Activated CD4-positive, alpha-beta T cell treated with anti-CD3 and anti-CD28 coated beads, Interleukin-2, amount 10 ng/mL, durations not matched to agents 7 days and 5 days (primary cell): ENCODE results near the gene OBI1. TPM values are rescaled to one million over a fixed set of nuclear protein-coding genes. Genes with fewer than 3 reads are reported as not detected.
A peak's percentile ranks its signal among the peaks of the same experiment; 100 is the strongest.

ENCODE experiments used
- CTCF ChIA-PET: fragments of 350-600 bp; sonication (Branson Sonifier 250); formaldehyde crosslinking; loops from one replicate; lab custom pipeline; 2021; ENCODE audit warnings: antibody characterized with exemption; lab: Charles Lee
- POLR2A ChIA-PET: fragments of 350-600 bp; sonication (Branson Sonifier 250); formaldehyde crosslinking; loops from one replicate; lab custom pipeline; 2021; ENCODE audit warnings: antibody characterized with exemption; lab: Charles Lee
- DNase-seq: peaks from one replicate; pipeline ENCODE4 v3.0.0-alpha.2; 2020
- H3K27ac Mint-ChIP-seq: one replicate; pipeline ENCODE4 v1.8.0; 2021; ENCODE audit warnings: mild to moderate bottlenecking, moderate library complexity, mixed read lengths
- H3K27me3 Mint-ChIP-seq: one replicate; pipeline ENCODE4 v1.8.0; 2021; ENCODE audit warnings: mixed read lengths
- H3K36me3 Mint-ChIP-seq: one replicate; pipeline ENCODE4 v1.8.0; 2021; ENCODE audit warnings: low read depth, mixed read lengths
- H3K4me1 Mint-ChIP-seq: one replicate; pipeline ENCODE4 v1.8.0; 2021; ENCODE audit warnings: mixed read lengths
- H3K4me3 Mint-ChIP-seq: one replicate; pipeline ENCODE4 v1.8.0; 2021; ENCODE audit warnings: mild to moderate bottlenecking, moderate library complexity, mixed read lengths
- H3K9me3 Mint-ChIP-seq: one replicate; pipeline ENCODE4 v1.8.0; 2021; ENCODE audit warnings: mixed read lengths
- total RNA-seq, 2 experiments: library from RNA; stranded (reverse); gene quantifications; one replicate each; pipeline ENCODE4 v1.2.3, GENCODE V29; 2021

Gene OBI1
- total RNA-seq, 2 experiments from 2014 or later = 19.9 to 22.2 TPM

DNA sequence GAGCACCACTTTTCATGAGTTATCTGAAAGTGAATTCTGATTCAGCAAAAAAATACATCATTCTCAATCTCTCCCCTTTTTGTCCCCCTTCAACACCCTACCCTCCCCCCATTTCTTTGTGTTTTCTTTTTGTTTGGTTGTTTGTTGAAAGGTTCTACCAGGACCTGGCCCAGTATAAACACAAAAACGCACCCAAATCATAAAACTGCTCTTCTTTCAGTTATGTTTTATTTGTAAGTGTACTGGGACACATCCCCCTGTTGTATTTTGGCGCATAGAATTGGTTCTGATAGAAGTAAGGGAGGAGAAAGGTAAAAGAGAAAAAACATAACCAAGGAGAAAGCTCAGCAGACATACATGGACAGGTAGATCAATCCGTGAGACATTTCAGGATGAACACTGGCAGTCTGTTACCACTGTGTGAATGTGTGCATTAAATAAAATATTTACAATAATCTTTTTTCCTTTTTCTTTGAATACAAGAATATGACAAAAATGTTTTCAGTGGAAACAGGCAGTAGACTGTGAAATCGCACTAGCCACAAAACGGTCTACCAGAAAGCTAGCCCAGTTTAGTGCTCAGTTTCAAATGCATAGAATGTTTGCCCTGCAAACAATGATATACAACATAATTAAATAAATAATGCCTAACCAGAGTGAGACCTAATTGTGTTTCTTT, 59.9 kb downstream of the OBI1 start:
- Mint-ChIP-seq H3K4me1 (peaks cover 30% of the 10 kb centered on the region), H3K9me3 (peaks cover 5% of the 10 kb centered on the region), H3K36me3 (peaks cover 2% of the 10 kb centered on the region), H3K27me3 (peaks cover 82% of the 10 kb centered on the region), H3K27ac (no peak overlapping the region), H3K4me3 (no peak overlapping the region)
- CTCF ChIA-PET = no interaction called here
- no peak for DNase-seq
- POLR2A ChIA-PET = no interaction called here

DNA sequence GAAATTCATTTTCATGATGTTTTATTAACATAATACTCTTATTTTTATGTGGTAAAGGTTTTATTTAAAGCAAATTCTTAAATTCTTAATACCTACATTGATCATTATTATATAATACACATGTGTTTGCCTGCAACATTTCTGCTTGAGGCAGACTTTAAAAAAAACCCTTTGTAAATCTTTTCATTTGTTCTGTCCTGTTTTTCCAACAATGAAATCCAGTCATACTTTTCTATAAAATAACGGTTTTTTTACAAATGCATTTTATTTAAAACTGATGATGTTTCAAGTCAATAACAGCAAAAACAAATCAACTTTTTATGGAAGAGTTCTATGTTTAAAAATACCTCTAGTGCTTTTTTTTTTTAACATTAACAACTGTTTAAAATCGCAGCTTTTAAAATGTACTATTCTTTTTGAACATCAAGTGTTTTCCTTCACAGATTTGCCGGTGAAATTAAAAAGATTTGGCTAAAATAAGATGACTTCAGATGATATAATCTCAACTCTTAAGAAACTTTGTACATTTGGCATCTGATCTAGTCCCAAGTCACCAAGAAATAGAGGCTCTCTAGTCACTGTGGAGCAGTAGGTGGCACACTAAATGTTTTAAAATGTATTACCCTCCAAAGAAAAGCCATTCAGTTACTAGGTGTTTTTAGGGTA, 60.7 kb downstream of the OBI1 start:
- Mint-ChIP-seq H3K27ac (no peak overlapping the region), H3K36me3 (peaks cover 2% of the 10 kb centered on the region), H3K4me1 (peaks cover 22% of the 10 kb centered on the region), H3K4me3 (no peak overlapping the region), H3K27me3 (peaks cover 82% of the 10 kb centered on the region), H3K9me3 (peaks cover 5% of the 10 kb centered on the region)
- DNase-seq = no peak
- ChIA-PET CTCF (no interaction called here), POLR2A (no interaction called here)

DNA sequence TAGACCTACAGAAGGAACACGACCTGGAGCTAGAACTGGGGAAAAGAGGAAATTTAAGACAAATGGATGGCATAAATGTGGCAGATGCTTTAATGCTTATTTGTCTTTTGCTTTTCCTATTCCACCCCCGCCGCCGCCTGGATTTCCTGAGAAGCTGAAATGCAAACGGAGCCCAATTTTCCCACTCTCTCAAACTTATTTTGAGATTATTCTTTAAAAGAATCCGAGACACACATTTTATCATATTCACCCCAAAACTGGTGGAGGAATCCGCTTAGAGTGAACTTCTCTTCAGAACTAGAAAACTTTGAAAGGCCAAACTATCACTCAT, 61.4 kb downstream of the OBI1 start:
- CTCF ChIA-PET = no interaction called here
- H3K27me3 Mint-ChIP-seq = peaks cover 85% of the 10 kb centered on the region
- no peak overlapping the region for H3K4me3 Mint-ChIP-seq
- H3K36me3 Mint-ChIP-seq = peaks cover 2% of the 10 kb centered on the region
- H3K4me1 Mint-ChIP-seq = peaks cover 20% of the 10 kb centered on the region
- POLR2A ChIA-PET = no interaction called here
- no peak for DNase-seq
- peak overlapping the region; percentile 62 for H3K27ac Mint-ChIP-seq
- H3K9me3 Mint-ChIP-seq = peaks cover 5% of the 10 kb centered on the region

DNA sequence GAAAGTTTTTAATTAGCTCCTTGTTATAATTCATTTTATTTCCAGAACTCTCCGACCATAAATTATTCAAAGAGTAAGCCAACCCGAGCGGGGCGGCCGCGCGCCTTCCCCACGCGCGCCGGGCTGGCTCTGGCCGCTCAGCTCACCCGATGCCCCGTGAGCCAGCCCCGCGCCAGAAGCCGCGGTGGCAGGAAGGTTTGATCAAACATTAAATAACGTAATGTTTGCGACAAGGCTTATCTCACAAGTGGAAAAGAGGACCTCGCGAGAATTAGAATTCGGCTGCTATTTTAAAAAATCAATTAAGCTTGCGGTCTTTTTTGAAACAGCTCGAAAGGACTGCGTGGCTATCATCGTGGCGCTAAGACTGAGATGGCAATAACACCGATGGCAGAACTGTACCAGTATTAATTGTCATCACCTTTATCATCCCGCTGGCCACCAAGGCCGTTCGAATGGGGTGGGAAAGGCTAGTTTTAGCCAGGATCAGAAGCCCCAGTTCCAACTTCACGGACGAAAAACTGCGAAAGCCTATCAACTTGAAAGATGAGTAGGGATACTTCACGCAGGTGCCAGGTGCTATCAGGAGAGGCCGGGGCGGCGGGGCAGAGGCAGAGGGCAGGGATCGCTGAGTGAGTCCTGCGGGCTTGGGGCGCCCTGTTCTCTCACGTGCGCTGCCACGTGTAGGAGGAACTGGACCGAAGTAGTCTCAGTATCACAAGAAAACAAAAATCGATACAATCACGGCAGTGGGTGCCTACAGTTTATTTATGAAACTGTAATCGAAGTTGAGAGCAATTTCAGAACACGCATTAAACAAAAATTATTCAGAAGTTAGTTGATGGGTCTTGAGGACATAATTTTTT, 62.0 kb downstream of the OBI1 start:
- Mint-ChIP-seq H3K36me3 (peaks cover 2% of the 10 kb centered on the region), H3K4me1 (peaks cover 16% of the 10 kb centered on the region), H3K9me3 (peaks cover 5% of the 10 kb centered on the region), H3K4me3 (no peak overlapping the region), H3K27ac (peak overlapping the region; percentile 62), H3K27me3 (peaks cover 85% of the 10 kb centered on the region)
- ChIA-PET CTCF (interaction anchor here (1.0 kb wide), 1 partner anchor 9 kb away, joined by 4 read pairs; no protein-coding TSS in a partner anchor), POLR2A (no interaction called here)
- DNase-seq = no peak

DNA sequence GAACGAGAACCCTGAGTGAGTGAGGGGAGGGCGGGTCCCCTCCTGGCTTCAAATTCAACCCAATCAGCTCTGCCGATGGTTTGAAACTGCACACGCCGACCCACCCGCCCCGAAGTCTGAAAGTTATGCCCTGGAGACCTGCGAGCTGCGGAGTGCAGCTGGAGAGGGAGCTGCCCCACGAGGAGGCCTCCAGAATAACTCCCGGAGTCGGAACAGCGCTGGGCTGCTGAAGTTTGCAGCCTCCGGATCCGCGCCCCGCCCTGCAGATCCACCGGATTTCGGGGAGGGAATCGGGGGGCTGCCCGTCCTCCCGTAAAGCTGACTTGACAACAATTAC, 62.6 kb downstream of the OBI1 start:
- no peak overlapping the region for H3K27ac Mint-ChIP-seq
- no peak for DNase-seq
- H3K9me3 Mint-ChIP-seq = peaks cover 5% of the 10 kb centered on the region
- H3K4me1 Mint-ChIP-seq = peaks cover 14% of the 10 kb centered on the region
- ChIA-PET POLR2A (no interaction called here), CTCF (interaction anchor here (1.0 kb wide), 1 partner anchor 10 kb away, joined by 4 read pairs; no protein-coding TSS in a partner anchor)
- H3K36me3 Mint-ChIP-seq = peaks cover 2% of the 10 kb centered on the region
- peaks cover 88% of the 10 kb centered on the region for H3K27me3 Mint-ChIP-seq
- H3K4me3 Mint-ChIP-seq = peak overlapping the region; percentile 19

DNA sequence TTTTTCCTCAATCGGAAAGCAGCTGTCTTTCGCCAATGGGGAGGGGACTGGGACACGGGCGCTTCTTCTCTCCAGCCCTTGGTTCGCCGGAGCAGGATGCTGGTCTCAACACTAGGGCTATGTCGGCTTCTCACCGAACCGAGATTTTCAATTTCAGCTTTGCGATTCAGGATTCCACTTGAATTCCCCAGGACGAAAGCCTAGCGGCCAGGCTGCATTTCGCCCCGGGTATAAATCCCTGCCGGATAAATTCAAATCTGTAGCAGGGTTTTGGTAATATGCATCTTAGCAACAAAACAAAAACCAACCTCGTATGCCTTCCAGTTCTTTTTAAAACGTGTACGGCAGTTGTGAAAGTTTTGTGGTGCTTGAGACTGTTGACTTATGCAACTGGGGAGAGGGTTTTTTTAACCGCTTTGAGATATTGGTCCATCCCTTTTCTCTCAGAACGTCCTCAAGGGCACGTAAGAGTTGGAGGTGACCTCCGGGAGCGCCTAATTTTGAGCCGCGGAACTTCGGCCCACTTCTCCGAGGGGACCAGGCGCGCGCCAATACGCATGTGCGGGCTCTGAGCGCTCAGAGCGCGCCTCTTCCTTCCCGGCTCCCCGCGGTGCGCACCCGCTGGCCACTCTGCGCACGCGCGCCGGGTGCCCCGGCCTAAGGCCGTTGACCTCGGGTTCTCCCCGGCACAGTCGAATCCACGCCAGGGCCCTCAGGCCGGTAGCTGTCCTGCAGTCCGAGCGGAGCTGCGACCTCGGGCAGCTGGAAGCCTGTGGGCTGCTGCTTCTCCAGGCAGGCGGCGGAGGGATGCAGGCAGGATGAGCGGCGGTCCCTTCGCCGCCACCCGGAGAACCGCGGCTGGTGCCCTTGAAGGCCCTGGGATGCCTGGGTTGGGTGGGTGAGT, 63.2 kb downstream of the OBI1 start:
- DNase-seq = no peak

DNA sequence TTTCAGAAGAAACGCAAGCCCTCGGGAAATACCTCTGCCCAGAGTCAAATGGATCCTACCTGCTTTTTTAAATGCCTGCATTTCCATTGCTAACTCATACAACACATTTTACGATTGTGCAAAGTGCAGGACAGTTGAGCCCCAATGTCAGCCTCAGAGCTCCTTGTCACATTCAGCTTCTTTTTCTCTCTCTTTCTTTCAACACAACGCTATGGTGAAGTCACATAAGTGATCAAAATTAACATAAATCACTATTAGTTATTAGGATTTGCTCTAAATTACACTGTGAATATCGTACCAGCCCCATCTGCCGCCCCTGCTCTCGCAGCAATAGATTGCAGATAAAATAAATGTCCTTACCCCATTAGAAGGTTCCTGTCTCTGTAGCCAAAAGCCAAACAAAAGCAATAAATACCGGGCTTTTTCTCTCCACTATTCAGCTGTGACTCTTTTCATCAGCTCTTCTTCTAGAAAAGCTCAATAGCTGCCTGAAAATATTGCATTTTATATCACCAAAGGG, 64.4 kb downstream of the OBI1 start:
- H3K27ac Mint-ChIP-seq = peak overlapping the region; percentile 41
- ChIA-PET CTCF (no interaction called here), POLR2A (no interaction called here)
- DNase-seq = no peak
- H3K36me3 Mint-ChIP-seq = peaks cover under 1% of the 10 kb centered on the region
- H3K27me3 Mint-ChIP-seq = peaks cover 83% of the 10 kb centered on the region
- peaks cover 2% of the 10 kb centered on the region for H3K4me1 Mint-ChIP-seq
- peak overlapping the region; percentile 26 for H3K4me3 Mint-ChIP-seq
- peaks cover 5% of the 10 kb centered on the region for H3K9me3 Mint-ChIP-seq

More for the DNA sequence above, 63.2 kb downstream of the OBI1 start:
- Mint-ChIP-seq H3K4me3 (peak overlapping the region; percentile 30), H3K9me3 (peaks cover 5% of the 10 kb centered on the region), H3K27me3 (peaks cover 85% of the 10 kb centered on the region), H3K4me1 (peaks cover 9% of the 10 kb centered on the region), H3K27ac (peak overlapping the region; percentile 72), H3K36me3 (peaks cover 2% of the 10 kb centered on the region)
- ChIA-PET CTCF (no interaction called here), POLR2A (no interaction called here)

DNA sequence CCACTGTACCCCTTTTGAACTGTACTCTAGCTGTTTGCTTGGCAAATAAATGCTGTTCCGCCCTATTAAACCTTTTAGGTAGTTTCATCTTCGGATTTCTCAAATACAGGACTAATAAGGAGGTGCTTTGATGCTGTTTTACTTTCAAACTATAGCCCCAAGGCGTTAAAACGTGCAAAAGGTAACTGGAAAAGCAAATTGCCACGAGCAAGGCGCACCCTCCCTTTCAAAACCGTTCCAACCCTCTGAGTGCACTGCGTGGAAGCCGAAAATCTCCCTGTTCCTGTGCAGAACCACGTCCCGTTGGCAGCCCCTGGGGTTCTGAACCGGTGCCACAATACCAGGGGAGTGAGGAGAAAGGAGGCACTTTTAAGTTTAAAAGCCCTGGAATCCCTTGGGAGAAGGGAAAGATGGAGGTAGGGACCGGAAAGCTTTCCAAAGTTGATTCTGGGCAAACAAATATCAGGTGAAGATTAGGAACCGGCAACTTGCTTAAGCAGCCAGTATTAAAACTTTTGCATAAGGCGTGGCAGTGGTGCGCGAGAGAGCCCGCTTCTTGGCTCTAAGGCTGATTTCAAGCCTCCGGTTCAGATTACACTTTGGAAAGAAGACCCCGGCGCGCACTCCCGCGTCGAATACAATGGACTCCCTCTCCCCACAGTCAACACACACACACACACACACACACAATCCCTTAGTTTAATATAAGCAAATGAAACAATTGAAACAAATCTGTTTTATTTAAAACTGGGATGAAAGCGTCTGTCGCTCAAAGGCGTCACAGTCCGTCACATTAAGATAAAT, 65.1 kb downstream of the OBI1 start:
- Mint-ChIP-seq H3K36me3 (no peaks in the 10 kb centered on the region), H3K27me3 (peaks cover 83% of the 10 kb centered on the region), H3K27ac (peak overlapping the region; percentile 41), H3K4me1 (peaks cover 2% of the 10 kb centered on the region), H3K4me3 (no peak overlapping the region), H3K9me3 (peaks cover 9% of the 10 kb centered on the region)
- ChIA-PET CTCF (no interaction called here), POLR2A (no interaction called here)
- DNase-seq = no peak

DNA sequence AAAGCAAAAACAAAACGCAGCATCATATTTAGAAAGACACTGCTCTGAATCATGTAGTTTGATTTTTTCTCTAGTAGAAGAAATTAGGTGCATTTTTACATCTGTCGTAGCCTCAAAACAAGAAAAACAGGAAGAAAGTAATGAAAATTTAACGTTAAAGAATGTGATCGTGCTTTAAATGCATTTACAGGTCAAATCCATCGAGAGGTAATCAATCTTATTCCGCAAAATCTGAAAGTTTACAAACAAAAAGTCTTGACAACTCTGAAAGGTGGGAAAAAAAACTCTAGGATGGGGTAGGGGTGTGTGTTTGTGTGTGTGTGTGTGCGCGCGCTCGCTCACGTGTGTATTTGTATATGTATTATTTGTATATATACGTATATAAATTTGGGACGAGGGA, 65.8 kb downstream of the OBI1 start:
- H3K27me3 Mint-ChIP-seq = peaks cover 83% of the 10 kb centered on the region
- H3K9me3 Mint-ChIP-seq = peaks cover 9% of the 10 kb centered on the region

DNA sequence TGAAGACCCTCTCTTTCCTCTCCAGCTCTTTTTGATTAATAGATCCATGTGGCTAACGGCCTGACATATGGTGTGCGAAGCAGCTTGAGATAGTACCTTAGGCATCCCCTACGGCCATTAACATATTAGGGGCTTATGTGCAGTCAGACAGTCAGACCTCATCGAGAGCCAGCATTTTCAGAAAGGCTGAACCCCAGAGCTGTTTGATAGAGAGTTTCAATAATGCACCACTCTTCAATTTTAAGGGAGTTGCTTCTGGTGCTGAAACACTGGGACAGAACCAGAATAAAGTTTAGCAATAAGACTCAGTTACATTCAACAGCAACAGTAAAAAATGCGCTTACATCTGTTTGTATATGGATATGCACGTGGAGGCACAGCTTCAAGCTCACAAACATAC, 66.4 kb downstream of the OBI1 start:
- Mint-ChIP-seq H3K27ac (no peak overlapping the region), H3K9me3 (peaks cover 9% of the 10 kb centered on the region), H3K4me1 (peaks cover 2% of the 10 kb centered on the region), H3K36me3 (no peaks in the 10 kb centered on the region), H3K4me3 (no peak overlapping the region), H3K27me3 (peaks cover 84% of the 10 kb centered on the region)
- DNase-seq = no peak
- ChIA-PET POLR2A (no interaction called here), CTCF (no interaction called here)

More for the DNA sequence above, 65.8 kb downstream of the OBI1 start:
- no peak overlapping the region for H3K27ac Mint-ChIP-seq
- no peak overlapping the region for H3K4me3 Mint-ChIP-seq
- H3K4me1 Mint-ChIP-seq = peaks cover 2% of the 10 kb centered on the region
- CTCF ChIA-PET = no interaction called here
- H3K36me3 Mint-ChIP-seq = no peaks in the 10 kb centered on the region
- DNase-seq = no peak
- POLR2A ChIA-PET = no interaction called here

DNA sequence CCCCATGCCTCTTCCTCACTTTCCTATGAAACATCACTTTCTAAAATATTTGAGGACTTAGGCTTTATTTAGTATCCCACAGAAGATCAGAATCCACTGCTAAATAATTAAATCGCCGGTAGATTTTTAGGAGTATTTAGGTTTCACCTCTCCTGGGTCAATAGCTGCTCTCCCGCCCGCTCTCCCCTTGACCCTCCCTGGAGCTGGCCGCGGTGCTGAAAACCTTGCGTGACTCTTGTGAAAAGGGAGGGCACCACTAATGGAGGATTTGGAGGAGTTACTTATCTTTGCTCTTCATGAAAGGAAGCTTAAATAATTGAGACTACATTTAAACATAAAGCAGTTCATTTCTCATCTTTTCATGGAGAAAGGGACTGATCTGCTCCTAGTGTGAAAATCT, 69.7 kb downstream of the OBI1 start:
- Mint-ChIP-seq H3K9me3 (peaks cover 5% of the 10 kb centered on the region), H3K4me3 (no peak overlapping the region), H3K4me1 (peaks cover 3% of the 10 kb centered on the region), H3K36me3 (no peaks in the 10 kb centered on the region), H3K27ac (no peak overlapping the region), H3K27me3 (peaks cover 76% of the 10 kb centered on the region)
- no peak for DNase-seq
- POLR2A ChIA-PET = no interaction called here
- CTCF ChIA-PET = no interaction called here

DNA sequence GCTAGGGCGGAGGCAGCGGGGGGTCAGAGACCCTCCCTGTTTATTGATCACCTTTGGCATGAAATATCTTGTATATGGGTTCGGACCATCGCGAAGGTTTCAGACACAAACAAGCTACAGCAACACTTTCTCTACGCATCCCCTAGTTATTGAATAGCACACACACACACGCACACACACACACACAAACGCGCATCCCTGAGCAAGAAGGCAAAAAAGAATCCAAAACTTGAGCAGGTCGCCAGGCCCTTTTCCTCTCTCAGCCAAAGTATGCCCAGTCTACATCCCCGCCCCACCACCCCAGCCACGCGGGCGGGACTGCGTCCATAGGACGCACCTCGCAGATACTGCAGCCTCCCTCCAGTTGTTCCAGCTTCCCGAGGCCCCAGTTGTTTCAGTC, 71.6 kb downstream of the OBI1 start:
- no peak overlapping the region for H3K27ac Mint-ChIP-seq
- no peak overlapping the region for H3K4me3 Mint-ChIP-seq
- H3K9me3 Mint-ChIP-seq = peaks cover 4% of the 10 kb centered on the region
- peaks cover 68% of the 10 kb centered on the region for H3K27me3 Mint-ChIP-seq
- H3K4me1 Mint-ChIP-seq = peaks cover 3% of the 10 kb centered on the region
- H3K36me3 Mint-ChIP-seq = no peaks in the 10 kb centered on the region
- no peak for DNase-seq
- CTCF ChIA-PET = no interaction called here
- POLR2A ChIA-PET = no interaction called here
